GM19328 (cell line): Measurements from ENCODE around the gene TMEM184A.

Source experiments
- ATAC-seq: cut with Tn5 transposase; IDR thresholded peaks from one replicate; pipeline ENCODE4 v1.9.1; 2021; ENCODE audit warnings: mild to moderate bottlenecking, moderate library complexity; ENCODE audit not compliant: unreplicated experiment

The TMEM184A gene

DNA sequence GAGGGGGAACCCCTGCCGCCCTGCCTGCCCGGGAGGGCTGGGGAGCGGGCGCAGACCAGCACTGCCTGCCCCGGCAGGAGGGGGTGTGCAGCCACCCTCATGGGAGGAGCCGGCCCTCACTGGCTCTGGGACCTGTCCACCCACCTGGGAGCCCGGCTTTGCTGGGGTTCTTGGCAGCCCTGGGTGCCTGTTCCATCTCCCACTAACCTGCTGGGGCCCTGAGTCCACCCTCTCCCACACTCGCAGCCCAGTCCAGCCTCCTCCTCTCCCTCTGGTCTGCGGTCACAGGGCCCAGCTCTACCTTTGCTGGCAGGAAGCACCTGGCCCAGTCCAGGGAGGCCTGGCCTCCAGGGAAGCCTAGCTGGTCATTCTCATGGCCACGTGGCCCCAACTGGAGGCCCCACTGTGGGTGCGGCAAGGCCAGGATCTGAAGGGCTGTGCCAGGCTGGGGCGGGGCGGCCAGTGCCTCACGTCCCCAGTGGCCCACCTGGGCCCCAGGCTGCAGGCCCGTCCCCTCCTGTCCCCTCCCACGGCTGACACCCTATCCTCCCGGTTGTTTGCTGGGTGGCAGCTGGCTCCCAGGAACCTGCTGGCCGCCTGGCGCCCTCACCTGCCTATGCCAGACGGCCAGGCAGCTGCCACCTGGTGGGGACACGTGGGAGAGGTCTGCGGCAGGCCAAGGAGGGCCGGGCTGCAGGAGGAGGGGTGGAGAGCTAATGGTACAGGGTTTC is at the start of gene TMEM184A:
Gene TMEM184A, minus strand, starts transcription at position 393 of the 731 bp plus-strand sequence. CDS start 721 bp downstream, outside the sequence.
- no peak for ATAC-seq

DNA sequence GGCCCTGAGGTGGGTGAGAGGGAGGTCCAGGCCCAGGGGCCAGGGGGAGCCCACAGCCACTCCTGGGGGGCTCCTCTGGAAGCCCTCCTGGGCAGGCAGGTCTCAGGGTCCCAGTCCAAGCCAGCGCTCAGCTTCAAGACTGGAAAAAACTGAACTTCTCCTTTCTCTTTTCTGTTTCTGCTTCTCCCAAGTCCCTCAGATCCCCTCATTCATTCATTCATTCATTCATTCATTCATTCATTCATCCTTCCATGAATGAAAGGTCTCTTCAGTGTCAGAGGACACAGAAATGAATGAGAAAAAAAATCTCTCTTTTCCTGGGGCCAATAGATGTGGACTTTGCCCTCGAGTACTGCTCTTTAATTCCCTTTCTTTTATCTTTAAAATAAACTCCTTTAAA is 48.4 kb upstream of the TMEM184A start:
- no peak for ATAC-seq

DNA sequence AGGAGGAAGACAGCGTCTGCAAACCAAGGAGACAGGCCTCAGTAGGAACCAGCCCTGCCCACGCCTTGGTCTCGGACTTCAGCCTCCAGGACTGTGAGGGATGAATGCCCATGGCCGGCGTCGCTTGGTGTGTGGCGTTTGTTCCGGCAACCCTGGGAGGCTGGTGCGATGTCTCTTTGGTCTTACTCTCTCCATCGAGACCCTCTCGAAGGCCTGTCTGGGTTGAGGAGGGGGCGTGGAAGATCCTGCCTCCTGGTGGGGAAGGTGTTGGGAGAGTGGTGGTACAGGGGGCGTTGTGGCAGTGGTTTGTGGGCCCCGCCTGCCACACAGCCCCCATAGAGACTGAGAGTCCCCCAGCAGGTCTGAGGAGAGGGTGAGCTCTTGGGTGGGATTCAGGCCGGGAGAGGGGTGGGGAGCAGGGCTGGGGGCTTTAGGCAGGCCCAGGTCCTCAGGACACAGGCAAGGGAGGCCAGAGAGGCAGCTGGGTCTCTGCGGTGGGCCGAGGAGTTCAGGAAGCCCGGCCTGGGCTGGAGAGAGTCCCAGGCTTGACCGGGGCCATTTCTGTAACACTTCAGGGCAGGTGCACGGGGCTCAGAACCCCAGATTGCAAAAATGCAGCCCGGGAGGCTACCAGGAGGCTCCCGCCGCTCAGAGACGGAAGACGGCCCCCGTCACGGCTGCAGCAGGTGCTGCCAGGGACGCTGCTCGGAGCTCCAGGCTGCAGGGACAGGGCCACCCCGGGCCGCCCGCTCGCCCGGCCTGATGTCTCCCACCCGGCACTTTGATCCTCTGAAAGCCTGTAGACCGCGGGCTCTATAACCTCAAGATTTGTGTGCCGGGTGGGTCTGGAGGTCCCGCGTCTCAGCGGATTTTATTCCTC is 47.6 kb upstream of the TMEM184A start:
- no peak for ATAC-seq

DNA sequence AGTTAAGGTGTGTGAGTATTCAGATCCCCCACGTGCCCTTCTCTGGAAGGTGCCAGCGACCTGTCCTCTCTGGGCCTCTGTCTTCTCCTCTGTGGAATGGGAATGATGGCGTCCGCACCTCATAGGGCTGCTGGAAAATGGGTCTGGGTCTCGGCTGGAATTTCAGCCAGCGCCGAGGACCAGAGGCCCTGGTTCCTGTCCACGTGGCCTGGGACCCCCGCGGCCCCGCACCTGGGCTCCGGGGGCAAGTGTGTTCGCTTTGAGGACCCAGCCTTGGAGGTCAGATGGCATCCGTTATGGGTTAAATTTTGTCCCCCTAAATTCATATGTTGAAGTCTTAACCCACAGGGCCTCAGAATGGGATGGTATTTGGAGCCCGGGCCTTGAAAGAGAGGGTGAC is 46.4 kb upstream of the TMEM184A start:
- no peak for ATAC-seq

DNA sequence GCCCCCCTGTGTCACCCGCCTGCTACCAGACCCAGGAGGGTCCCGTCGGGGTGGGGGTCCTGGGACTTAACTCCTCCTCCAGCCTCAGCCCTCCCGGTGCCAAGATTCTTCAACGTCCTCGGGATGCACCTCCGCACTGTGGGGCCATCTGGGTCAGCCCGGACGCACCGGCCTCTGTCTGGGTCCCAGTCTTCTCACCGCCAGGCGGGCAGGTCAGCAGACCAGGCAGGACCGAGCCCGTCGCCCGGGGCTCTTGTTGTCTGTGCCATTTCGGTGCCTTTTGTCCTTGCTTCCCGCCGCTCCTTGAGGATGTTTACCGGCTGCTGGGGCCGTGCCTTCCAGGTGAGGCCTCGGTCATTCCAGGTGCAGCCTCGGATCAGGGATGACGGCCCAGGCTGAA is 46.0 kb upstream of the TMEM184A start:
- ATAC-seq, result no peak

DNA sequence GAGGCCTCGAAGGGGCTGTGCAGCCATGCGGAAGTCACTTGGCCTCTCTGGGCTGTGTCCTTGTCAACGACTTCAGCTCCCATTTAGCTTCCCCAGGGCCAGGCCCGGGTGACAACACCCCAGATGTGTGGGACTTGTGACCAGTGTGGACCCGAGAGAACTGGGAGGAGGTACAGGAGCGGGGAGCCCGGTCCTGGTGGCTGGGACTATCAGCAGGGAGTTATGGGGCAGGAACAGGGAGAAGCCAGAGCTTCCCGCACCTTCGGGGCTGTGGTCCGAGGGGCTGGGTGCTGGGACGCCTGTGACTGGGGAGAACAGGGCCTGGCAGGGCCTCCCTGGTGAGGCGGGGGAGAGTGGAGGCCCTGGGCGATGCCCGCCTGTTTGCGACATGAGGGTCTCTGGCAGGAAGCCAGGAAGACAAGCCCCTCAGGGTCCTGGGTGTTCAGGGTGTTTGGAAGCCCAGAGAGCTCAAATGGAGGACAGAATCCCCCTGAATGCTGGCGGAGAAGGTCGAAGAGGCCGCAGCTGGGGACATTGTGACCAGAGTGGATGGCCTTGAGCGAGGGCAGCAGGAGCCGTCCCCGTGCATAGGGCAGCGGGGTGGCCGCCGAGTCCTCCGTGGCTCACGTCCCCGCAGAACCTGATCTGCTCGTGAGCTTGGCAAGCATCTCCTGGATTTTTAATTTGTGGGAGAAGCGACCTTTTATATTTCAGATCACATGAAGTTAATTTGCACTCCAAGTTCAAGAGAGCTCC is 43.8 kb upstream of the TMEM184A start:
- no peak for ATAC-seq

DNA sequence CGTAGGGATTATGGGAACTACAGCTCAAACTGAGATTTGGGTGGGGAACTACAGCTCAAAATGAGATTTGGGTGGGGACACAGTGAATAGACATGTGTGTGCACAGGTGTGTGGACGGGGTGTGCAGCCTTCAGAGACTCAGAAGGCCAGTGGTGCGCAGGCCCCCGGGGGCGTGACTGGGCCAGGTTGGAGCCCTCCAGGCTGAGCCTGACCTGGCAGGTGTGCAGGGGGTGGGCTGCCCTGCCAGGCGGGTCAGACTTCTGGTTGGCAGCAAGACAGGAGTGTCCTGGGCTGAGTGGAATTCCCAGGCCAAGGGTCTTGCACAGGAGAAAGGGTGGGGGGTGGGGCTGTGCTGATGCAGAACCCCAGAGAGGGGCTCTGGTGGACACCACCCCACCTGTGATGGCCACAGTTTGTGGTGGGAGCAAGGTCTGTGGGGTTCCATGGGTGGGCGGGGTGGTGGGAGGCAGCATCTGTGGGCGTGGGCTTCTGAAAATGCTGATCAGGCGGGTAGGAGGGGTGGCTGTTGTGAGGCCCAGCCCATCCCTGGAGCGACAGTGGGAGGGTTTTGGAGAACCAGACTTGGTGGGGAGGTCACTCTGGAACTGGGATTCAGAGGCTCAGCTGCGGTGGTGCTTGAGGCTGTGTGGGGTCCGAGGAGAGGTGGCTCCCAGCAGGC is 43.1 kb upstream of the TMEM184A start:
- ATAC-seq, result no peak

DNA sequence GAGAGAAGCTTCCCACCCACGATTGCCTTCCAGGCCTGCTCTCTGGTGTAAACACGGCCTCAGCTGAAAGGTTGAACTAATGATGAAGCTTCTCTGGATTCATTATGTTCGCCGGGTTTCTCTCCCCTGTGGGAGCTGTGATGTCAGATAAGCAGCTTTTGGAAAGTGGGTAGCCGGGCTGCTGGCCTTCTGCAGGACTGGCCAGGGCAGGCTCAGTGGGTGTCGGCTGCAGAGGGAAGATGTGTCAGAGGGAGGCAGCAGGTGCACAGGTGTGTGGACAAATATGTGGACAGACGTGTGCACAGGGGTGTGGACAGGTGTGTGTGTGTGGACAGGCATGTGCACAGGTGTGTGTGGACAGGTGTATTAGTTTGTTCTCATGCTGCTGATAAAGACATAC is 42.3 kb upstream of the TMEM184A start:
- ATAC-seq, result no peak

DNA sequence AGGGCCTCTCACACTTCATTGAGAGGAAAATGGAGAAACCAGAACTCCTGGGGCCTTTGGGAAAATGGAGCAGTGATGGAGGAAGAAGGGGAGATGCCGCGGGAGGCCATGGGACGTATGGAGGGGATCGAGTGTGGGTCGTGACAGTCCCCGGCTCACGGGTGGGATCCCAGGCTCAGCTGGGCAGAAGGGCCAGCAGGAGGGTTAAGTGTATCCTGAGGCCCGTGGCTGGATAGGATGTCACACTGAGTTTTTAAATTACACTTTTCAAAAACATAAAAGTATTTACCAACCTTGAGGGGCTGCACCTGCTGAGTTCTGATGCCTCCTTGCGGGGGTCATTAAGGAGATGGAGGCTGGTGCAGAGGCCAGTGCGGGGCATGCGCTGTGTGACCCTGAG is 41.8 kb upstream of the TMEM184A start:
- no peak for ATAC-seq

DNA sequence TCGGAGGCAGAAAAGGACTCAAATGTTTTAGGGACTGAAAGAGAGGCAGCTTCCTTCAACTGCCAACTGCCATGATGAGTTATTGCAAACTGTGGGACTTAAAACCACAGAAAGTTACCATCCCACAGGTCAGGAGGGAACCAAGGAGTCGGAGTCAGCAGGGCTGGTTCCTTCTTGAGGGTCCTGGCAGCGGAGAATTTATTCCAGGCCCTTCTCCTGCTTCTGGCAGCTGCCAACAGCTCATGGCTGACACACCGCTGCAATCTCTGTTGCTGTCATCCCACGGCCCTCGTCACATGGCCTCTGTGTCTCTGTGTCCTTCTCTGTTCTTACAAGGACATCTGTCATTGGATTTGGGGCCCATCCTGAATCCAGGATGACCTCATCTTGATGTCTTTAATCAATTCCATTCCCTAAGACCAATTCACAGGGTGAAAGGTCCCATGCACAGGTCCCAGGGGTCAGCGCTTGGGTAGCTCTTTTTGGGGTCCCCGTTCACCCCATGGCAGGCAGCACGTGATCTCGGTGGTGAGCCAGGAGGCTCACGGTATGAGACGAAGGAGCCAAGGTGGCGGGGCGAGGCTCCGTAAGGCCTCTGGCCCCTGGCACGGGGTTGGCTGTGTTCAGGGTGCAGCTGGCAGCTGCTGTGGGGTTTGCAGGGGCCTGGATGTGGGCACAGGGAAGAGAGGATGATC is 41.2 kb upstream of the TMEM184A start:
- ATAC-seq, result no peak

DNA sequence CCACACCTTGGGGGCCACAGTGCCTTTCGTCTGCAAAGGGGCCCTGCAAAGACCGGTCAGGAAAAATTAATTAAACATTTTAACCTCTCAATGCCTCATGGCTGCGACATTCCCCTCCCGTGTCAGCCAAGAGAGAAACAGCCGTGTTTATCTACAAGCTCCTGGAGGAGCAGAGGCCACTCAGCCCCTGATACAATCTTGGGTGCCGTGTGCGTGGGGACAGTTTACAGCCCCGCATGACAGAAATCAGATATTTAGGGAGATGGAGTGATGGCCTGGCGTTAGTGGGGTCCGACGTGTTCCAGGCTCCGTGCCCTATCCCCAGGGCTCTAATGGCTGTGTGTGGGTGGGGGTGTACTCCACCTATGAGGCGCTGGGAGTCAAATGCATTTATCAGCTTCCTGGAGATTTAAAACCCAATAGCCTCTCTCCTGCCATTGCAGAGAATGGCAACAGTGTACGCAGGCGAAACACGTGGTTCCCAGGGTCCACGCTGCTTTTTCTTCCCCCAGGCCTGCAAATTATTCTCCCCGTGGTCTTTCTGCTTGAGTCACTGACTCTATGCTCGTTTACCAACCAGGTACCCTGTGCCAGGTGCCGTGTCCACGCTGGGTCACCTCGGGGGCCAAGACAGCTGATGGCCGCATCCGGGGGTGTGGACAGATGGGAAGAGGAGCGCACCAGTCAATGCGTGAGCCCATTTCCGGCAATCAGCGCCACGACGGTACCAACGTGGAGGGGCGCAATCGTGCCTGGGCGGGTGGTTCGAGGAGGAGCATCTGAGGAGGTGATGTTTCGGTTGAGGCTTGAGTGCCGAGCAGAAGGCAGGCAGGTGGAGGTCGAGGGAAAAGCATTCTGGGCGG is 40.4 kb upstream of the TMEM184A start:
- no peak for ATAC-seq

DNA sequence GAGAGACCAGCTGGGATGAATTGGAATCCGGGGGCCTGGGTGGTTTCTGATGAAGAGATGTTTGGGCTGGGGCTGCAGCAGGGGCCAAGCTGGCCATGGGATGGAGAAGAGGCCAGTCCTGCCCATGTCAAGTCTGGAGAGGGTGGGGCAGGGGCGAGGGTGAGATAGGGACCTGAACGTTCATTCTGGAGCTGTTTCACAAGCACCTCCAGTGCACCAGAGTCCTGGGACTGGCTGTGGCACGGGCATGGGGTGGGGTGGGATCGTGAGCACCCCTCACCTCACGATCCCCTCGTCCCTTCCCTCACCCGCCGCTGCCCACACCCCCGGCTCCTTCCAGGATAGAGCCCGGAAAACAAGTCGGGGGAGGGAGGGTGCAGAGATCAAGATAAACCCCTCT is 39.6 kb upstream of the TMEM184A start:
- no peak for ATAC-seq

DNA sequence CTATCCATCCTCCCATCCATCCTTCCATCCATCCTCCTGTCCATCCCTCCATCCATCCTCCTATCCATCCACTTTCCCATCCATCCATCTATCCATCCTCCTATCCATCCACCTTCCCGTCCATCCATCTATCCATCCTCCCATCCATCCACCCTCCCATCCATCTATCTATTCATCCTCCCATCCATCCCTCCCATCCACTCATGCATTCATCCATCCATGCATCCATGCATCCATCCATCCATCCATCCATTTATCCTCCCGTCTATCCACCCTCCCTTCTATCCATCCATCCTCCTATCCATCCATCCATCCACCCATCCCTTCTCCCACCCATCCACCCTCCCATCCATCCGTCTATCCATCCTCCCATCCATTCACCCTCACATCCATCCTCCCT is 39.0 kb upstream of the TMEM184A start:
- no peak for ATAC-seq

DNA sequence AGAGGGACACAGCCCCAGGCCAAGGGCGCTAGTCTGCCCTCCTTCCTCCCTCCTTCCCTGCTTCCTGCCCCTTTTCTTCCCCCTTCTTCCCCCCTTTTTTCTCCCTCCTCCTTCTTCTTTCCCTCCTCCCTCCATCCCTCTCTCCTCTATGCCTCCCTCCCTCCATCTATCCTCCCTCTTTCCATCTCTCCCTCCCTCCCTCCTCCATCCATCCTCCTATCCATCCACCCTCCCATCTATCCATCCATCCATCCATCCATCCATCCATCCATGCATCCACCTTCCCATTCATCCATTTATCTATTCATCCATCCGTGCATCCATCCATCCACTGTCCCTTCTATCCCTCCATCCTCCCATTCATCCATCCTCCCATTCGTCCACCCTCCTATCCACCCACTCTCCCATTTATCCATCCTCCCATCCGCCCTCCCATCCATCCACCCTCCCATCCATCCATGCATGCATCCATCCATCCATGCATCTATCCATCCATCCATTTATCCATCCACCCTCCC is 38.0 kb upstream of the TMEM184A start:
- ATAC-seq, result no peak

DNA sequence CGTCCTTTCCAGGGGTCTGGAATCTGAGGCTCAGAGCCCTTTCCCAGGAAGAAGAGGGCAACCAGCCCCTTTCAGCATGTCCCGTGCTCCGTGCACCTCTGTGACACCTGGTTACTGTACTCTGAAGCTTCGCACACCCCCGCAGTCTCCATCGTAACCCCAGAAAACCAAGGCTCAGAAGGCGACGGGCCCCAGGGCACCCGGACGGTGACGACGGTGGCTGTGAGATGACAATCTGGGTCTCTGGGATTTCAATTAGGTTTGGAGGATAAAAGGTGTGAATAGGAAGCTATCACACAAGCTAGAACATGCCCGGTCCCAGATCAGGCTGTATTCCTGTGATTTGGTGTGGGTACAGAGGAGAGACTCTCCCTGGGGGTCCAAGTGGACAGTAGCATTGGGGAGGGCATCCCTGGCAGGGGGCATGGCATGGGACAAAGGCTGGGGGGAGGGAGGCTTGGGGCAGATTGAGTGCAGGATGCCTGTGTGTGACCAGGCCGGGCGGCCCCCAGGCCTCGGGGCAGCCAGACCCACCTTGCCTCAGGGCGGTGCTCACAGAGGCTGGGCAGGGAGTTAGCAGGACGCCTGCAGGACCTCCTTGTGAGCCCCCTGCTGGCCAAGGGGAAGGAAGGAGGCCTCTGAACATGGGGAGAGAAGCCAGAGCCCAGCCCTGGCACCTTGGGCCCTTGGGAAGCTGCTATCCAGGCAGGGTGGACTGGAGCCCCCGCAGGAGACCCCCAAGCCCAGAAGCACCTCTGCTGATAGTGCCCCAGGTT is 37.3 kb upstream of the TMEM184A start:
- no peak for ATAC-seq

DNA sequence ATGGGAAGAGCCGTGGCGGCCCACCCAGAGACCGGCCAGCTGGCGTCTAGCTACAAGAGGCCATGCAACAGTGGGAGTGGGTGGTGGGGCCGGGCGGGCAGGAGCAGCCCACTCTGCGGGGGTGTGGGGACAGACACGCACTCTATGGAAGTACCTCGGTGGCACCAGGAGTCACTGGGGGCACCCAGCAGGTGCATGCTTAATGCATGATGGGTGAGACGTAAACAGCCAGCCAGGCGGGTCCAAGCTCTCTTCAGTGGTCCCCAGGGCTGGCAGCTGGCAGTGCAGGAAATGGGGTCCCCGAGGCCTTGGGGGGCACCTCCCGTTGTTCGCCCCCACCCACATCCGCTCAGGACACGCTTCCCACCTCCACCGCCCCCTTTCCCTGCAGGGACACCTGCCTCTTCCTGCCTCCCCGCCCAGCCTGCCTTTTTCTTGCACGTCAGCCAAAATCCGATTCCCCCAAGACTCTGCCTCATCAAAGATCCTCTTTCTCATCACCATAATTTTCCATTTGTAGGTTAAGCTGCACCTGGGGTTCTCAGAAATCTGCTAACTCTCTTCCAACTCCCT is 36.4 kb upstream of the TMEM184A start:
- ATAC-seq, result no peak

DNA sequence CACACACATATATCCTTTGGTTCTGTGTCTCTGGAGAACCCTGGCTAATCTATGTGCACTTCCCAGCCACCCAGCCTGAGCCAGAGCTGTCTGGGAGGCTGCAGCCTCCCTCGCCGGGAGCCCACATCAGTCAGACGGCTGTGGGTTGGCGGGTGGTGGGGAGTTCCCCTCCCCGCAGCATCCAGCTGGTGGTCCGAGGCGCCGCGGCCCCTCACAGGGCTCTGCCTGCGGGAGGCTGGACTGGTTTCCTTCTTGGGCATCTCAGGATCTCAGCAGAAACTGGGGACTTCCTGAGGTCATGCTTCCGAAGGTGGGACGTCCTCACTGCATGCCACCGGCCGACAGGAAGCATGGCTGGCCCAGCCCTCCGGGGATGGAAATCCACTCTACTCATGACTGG is 35.9 kb upstream of the TMEM184A start:
- ATAC-seq, result no peak

DNA sequence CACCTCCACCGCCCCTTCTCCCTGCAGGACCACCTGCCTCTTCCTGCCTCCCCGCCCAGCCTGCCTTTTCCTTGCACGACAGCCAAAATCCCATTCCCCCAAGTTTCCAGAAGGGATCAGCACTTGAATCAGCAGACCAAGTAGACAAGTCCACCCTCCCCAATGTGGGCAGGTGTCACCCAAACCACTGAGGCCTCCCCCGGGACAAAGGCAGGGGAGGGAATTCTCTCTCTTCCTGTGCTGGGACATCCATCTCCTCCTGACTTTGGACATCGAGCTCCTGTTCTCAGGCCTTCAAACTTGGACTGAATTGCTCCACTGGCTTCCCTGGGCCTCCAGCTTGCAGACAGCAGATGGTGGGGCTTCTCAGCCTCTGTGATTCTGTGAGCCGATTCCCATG is 35.4 kb upstream of the TMEM184A start:
- ATAC-seq, result no peak
